GM04503 (cell line): Measurements from ENCODE around the gene LRIG1.

ENCODE experiments used
- DNase-seq: peaks from one replicate; pipeline ENCODE4 v3.0.0-alpha.2; 2012; ENCODE audit warnings: low read depth

LRIG1 gene, protein sequence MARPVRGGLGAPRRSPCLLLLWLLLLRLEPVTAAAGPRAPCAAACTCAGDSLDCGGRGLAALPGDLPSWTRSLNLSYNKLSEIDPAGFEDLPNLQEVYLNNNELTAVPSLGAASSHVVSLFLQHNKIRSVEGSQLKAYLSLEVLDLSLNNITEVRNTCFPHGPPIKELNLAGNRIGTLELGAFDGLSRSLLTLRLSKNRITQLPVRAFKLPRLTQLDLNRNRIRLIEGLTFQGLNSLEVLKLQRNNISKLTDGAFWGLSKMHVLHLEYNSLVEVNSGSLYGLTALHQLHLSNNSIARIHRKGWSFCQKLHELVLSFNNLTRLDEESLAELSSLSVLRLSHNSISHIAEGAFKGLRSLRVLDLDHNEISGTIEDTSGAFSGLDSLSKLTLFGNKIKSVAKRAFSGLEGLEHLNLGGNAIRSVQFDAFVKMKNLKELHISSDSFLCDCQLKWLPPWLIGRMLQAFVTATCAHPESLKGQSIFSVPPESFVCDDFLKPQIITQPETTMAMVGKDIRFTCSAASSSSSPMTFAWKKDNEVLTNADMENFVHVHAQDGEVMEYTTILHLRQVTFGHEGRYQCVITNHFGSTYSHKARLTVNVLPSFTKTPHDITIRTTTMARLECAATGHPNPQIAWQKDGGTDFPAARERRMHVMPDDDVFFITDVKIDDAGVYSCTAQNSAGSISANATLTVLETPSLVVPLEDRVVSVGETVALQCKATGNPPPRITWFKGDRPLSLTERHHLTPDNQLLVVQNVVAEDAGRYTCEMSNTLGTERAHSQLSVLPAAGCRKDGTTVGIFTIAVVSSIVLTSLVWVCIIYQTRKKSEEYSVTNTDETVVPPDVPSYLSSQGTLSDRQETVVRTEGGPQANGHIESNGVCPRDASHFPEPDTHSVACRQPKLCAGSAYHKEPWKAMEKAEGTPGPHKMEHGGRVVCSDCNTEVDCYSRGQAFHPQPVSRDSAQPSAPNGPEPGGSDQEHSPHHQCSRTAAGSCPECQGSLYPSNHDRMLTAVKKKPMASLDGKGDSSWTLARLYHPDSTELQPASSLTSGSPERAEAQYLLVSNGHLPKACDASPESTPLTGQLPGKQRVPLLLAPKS

DNA sequence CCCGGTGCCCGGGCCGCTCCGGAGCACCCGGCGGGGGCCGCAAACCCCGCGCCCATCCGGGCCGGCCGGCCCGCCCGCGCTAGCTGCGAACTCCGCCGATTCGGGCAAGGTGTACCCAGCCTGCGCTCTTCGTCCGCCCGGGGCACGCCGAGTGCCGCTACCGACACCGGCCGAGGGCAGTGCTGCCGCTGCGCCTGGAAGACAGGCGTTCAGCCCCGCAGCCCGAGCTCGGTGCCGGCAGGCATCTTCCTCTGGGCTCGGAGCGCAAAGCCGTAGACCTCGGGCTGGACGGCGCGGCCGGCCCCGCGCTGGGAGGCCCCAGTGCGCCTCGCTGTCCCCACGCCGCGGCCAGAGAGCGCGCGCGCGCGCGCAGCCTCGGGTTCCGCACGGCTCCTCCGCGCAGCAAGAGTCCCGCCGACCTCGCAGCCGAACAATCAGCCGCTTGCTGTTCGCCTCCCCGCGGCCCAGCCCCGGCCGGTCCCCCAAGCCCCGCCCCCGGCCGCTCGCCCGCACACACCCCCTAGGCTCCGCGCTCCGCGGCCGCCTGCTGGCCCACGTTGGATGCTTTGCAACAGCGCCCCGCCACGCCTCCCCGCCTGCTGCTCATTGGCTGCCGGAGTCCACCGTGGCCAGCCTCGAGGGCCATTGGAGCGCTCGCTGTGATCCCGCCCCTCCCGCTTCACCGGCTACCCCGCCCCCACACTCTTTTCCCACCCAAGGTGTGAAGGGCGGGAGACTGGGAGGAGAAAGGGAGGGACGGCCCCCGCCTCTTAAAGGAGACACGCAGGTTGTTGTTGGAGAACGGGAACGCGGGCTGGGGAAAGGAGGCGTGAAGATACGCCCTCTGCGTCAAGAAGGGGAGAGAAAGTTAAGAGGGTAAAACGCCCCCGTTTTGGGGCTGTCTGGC lies at the start of gene LRIG1:
Gene LRIG1, minus strand, starts transcription at position 447 of the 907 bp plus-strand sequence. CDS start 615 bp downstream, outside the sequence.
- DNase-seq: peak; percentile 65

DNA sequence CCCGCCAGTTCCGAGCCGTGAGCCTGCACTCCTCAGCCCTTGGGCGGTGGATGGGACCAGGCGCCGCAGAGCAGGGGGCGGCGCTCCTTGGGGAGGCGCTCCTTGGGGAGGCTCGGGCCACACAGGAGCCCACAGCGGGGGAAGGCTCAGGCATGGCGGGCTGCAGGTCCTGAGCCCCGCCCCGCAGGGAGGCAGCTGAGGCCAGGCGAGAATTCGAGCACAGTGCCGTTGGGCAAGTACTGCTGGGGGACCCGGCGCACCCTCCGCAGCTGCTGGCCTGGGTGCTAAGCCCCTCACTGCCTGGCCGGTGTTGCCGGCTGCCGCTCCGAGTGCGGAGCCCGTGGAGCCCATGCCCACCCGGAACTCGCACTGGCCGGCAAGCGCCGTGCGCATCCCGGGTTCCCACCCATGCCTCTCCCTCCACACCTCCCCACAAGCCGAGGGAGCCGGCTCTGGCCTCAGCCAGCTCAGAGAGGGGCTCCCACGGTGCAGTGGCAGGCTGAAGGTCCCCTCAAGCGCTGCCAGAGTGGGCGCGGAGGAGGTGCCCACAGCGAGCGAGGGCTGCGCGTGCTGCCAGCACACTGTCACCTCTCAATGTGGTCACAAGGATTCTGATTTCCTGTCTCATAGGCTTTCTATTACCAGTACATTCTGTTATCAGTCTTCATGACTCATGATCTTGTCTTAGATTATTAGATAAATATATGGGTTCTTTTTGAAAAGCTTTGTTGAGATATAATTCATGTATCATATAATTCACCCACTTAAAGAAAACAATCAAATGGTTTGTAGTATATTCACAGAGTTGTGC lies 44.0 kb upstream of the LRIG1 start:
- no peak for DNase-seq

DNA sequence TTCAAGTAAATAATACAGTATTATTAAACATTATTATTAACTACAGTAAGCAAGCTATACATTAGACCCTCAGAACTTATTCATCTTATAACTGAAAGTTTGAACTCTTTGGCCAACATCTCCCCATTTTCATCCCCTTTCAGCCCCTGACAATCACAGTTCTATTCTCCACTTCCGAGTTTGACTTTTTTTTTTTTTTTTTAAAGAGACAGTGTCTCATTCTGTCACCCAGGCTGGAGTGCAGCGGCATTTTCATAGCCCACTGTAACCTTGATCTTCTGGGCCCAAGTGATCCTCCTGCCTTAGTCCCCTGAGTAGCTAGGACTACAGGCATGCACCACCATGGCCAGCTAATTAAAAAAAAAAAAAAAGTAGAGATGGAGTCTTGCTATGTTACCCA lies 41.3 kb upstream of the LRIG1 start:
- no peak for DNase-seq

DNA sequence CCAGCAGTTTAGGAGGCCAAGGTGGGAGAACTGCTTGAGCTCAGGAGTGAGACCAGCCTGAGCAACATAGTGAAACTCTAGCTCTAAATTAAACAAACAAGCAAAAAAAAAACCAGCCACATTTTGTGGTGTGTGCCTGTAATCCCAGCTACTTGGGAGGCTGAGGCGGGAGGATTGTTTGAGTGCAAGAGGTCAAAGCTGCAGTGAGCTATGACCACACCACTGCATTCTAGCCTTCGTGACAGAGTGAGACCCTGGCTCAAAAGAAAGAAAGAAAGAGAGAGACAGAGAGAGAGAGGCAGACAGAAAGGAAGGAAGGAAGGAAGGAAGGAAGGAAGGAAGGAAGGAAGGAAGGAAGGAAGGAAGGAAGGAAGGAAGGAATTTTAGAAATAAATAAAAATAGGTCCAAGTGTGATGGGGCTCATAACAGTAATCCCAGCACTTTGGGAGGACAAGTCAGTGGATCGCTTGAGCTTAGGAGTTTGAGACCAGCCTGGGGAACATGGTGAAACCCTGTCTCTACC lies 38.7 kb upstream of the LRIG1 start:
- DNase-seq: no peak

DNA sequence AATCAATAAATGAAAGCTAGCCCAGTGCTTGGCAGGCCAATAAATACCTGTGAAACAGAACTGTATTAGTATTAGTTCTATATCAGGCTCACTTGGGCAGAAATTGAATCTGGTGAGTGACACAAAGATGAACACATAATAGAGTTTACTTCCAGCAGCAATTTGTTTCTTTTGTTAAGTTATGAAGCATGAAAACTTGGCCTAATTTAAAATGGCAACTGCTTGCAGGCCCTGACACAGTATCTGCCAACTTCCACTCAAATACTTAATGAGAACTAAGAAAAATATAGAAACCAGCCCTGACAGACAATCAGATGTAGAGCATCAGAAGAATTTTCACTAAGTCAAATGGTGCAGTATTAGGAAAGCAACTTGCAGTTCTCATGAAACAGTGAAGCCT lies 37.6 kb upstream of the LRIG1 start:
- no peak for DNase-seq

DNA sequence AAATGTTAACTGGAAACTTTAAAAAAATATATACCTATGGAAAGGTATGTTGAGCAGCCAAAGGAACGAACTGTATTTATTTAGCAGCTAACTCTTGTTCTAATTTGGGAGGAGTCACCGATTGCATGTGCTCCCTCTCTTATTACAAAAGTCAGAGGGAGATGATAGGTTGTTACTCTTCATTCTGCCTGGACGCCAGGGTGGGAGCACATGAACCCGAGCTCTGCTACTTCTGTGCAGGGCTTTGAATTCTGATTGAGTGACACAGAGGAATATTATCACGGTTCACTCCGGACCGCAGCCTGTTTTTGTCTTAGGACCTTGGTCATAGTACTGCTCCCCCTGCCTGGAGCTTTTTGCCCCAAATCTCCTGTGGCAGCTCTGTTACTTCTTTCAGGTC lies 36.9 kb upstream of the LRIG1 start:
- DNase-seq: no peak

DNA sequence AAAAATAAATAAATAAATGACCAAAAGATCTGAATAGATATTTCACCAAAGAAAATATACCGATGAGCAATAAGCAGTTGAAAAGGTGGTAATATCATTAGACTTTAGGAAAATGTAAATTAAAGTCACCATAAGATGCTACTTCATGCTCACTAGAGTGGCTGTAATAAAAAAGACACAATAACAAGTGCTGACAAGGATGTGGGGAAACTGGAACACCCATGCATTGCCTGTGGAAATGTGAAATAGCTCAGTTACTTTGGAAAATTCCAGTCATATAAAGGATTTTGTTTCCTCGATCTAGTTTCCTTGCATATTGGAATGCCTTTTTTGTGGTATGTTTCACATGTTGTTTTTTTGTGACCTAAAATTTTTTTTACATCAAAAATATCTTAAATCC lies 36.0 kb upstream of the LRIG1 start:
- DNase-seq: no peak

DNA sequence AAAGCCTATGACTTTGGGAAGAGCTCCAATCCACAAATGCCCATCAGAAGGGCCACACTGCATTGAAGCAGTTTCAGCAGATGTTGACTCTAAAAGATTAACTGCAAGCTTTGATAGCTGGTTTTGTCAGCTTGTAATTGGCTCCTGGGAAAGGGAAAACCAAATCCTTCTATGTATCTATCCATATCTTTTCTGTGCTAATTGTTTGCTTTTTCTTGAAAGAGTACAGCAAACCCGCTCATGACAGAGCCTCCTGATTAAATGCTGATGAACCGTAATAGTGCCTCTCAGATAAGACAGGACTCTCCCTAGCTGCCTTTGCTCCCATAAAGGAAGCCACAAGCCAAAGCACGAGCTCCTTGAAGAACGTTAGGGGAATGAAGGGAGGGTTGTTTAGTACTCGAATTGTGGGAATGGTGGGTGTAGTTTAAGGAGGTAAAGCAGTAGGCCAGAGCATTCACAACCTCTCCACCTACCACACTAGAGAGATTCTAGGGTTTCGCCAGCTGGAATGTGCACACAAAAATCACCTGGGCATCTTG lies 33.6 kb upstream of the LRIG1 start:
- DNase-seq: no peak

DNA sequence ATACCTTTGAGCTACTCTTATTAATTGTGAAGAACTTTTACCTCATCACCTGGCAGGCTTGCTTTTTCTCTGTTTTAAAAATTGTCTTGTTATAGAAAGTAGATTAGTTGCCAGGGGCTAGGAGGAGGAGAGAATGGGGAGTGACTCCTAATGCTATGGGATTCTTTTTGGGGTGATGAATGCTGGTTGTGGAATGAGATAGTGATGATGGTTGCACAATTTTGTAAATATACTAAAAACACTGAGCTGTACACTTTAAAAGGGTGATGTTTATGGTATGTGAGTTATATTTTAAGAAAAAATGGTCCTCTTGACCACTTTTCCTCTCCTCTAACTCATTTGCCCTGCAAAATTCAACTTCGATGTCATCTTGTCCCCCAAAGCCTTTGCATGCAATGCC lies 31.8 kb upstream of the LRIG1 start:
- DNase-seq: no peak

DNA sequence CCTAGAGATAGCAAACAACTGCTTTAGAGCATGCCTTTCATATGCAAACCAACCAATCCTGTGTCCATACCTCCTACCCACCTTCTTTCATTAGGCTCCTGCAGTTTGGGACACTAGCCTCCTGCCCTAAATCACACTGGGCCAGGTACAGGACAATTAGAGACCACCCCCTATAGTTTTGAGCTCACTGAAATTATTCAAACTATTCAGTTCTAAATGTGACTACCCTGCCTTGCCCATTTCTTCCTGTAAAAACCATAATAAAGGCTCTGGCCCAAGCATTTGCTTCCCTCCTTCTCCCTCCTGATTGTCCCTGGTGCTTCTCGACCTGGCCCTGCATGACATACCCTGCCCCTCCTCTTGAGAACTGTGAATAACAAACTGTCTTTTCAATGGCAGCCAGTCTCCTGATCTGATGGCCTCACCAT lies 31.4 kb upstream of the LRIG1 start:
- no peak for DNase-seq

DNA sequence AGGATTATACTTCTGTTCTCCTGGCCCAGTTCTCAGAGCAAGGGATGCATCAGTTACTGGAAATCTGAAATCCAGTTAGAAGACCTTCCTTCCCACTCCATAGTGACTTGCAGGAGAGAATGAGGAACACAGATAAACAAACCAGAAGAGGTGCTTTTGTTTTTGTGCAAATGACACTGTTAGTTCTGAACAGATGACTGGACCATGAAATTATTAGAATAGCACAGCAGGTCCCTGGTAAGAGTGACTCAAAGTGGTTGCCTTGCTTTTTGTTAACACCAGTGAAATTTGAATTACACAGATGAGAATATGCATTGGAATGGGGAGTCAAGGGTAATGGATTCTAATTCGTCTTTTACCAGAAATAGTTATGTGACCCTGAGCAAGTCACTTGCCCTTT lies 30.4 kb upstream of the LRIG1 start:
- no peak for DNase-seq

DNA sequence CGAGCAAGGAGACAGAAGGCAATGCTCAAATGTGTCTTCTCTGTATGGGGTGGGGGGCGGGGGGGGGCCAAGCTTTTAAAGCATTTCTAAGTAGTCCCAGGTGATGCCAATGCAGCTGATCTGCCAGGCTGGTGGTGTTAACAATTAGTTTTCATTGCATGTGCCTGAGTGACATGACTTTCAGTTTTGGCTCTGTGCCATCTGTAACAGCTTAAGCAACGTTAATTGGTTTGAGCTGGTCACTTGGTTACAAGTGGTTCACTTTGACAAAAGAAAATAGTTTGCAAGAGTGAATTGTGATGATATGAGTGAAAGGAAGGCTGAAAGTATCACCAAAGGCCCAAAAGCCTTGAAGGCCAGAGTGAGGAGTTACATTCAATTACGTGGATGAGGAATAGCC lies 26.4 kb upstream of the LRIG1 start:
- no peak for DNase-seq

DNA sequence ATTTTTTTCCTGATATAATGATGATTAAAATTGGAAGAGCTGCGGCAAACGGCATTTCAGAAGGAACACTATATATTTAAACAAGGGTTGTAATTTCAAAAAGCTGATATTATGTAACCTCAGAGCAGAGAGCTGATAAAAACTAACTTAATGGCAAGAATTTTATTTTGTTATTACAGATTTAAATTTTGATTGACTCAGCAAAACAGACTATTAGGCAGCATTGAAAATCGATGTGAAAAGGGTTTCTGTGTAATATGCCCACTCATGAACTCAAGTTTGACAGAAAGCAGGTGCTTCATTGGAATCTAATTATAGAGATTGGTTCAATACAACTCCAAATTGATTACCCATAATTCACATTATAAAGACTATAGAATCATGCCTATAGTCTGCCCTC lies 24.9 kb upstream of the LRIG1 start:
- no peak for DNase-seq

DNA sequence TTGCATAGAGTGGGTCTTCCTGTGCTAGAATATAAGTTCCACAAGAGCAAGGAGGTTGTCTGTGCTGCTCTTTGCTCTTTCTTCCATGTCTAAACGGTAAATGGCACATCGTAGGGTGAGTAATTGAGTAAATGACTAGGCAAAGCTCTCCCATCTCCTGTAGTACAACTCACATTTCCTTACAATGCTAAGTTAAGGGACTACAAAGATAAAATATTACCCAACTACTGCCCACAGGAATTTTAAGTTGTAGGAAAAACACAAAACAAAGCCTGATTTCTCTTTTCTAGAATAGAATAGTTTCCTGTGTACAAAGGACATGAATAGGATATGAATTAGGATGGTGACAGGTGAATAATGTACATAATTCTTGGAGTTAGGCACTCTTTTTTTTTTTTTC lies 19.9 kb upstream of the LRIG1 start:
- no peak for DNase-seq

DNA sequence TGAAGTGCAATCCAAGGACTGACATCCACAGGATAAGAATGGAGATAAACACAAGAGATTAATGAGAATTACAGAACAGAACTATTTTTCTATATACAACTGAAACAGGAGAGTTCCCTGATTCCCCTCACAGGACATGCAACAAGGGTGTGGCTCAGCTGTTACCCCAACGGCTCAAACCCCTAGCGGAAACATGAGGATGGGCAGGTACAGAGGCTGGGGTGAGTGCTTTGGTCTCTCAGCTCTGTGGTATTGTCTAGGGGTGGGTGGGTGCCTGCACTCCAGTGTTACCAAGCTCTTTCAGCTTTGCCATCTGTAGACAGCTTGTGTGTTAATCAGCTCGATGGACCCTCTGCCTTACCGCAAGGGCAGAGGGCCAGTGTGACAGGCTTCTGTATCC lies 17.8 kb upstream of the LRIG1 start:
- DNase-seq: no peak

DNA sequence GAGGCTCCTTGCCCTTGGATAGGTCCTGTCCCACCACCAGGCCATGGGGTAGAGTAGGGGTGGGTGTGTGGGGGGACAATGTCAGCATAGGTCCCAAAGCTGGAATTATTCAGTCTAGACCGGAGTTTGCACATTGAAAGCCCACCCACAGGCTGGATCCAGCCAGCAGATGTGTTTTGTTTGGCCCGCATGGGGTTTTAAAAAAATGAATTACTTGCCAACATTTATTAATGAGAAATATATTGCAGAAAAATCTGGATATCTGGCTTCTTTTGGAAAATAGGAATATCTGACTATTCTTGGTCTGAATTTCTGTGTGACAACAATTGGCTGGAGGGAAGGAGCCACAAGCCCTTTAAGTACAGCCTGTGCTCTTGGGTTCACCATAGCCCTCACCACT lies 17.3 kb upstream of the LRIG1 start:
- no peak for DNase-seq

DNA sequence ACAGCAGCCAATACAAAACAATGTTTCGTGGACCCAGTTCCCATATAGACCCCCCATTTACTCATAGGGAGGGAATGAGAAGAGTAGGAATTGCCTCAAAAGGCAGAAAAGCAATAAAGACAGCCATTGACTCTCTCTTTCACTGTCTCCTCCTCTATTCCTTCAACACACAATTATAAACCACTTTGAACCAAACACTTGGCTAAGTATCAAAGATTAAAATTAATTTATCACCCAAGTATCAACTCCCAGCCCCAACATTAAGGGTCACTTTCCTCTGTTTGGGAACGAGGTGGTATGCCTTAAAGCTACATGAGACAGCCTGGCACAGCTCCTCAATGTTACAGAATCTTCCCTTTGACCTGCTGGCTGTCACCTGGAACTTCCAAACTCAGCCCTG lies 16.4 kb upstream of the LRIG1 start:
- DNase-seq: no peak

DNA sequence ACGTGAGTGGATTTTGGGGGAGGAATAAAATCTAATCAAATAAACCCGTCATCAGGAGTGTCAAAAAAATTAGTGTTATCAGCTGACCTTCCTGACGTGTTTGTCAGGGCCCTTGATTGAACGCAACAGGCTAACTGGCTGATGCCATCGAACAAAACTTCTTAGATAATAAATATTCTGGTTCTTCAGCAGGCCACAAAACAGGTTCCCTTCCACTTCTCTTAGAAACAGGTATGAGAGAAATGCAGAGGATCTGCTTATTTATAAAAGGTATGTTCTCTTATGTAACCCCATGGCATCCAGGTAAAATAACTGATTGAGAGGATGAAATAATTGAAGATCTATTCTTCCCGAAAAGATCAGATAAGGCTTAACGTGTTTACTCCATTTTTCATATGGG lies 7.6 kb upstream of the LRIG1 start:
- DNase-seq: no peak

DNA sequence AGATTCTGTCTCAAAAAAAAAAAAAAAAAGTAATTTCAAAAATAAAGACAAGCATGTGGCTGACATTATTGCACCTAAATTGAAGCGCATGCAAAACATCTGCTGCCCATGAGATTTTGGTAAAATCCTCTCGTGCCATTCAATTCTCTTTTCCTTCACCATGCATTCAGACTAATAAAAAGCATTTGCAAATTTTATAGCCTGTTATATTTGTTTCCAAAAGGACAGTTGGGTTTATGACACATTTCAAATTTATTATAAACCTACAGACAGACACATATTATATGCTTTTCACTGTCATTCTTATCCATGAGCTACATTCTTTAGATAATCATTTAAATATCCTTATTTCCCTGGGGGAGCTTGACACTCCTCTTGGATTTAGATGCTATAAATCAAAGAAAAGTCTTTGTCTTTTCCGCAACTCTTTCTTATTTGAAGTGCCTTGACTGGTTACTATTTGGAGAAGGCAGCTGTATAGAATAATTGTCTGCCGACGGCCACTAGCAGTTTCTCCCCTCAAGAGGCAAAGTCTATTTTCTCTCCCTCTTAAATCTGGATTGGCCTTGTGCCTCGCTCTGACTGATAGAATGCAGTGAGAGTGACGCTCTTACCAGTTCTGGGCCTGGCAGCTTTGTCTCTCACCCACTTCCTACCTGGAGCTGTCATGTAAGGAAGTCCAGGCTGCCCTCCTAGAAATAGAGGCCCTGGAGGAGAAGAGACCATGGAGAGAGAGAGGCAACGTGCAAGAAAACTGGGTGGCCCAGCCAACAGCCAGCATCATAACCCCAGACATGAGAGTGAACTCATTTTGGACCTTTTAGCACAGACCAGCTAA lies 6.8 kb upstream of the LRIG1 start:
- DNase-seq: no peak
